Testis (tissue), 3 donors: Measurements from ENCODE around the gene KIF12. TPM values are rescaled to one million over a fixed set of nuclear protein-coding genes. Genes with fewer than 3 reads are reported as not detected.

Source experiments
- DNase-seq: peaks from one replicate; pipeline ENCODE4 v3.0.0-alpha.2; 2019
- H3K27ac ChIP-seq, 2 donors: fragments of 200-600 bp; sonication (generic); one replicate each; pipeline ENCODE4 v1.5.1; 2019
- H3K27me3 ChIP-seq: fragments of 200-600 bp; sonication (generic); one replicate; pipeline ENCODE4 v1.5.1; 2019
- H3K36me3 ChIP-seq: fragments of 200-600 bp; sonication (generic); one replicate; pipeline ENCODE4 v1.5.1; 2017; ENCODE audit warnings: low read depth; ENCODE audit errors: missing control alignments
- H3K4me1 ChIP-seq: fragments of 200-600 bp; sonication (generic); one replicate; pipeline ENCODE4 v1.5.1; 2019
- H3K4me3 ChIP-seq, 2 donors: fragments of 200-600 bp; sonication (generic); one replicate each; pipeline ENCODE4 v1.5.1; 2017 to 2019
- H3K9me3 ChIP-seq: fragments of 200-600 bp; sonication (generic); one replicate; pipeline ENCODE4 v1.5.1; 2017
- POLR2A ChIP-seq: fragments of 450-650 bp; IDR thresholded peaks from one replicate; pipeline ENCODE4 v1.6.1; 2017; ENCODE audit warnings: antibody characterized with exemption, mild to moderate bottlenecking, moderate library complexity
- WGBS, 2 donors: methylation state at CpG; one replicate each; pipeline ENCODE4 v1.1.5; 2018; 5-methylcytosine and 5-hydroxymethylcytosine counted together
- intact Hi-C: fragments of 100-400 bp; cut with DNase I; formaldehyde crosslinking; loops from one replicate; pipeline ENCODE4 v1.15.1; 2023; ENCODE audit warnings: low total_unique reads
- polyA plus RNA-seq: library from polyadenylated mRNA; stranded (reverse); fragments of 350-450 nt; fragmentation: Illumina TruSeq; extraction: RNeasy Lipid Tissue Mini Kit (QIAGEN cat#74804); gene quantifications from one replicate; pipeline ENCODE4 v1.2.3, GENCODE V29; 2014; ENCODE audit warnings: low read depth, low replicate concordance; ENCODE audit not compliant: insufficient read depth
- total RNA-seq, 2 donors: library from RNA; depleted of rRNA; stranded (reverse); fragments of >200 nt; gene quantifications; one replicate each; pipeline ENCODE4 v1.2.3, GENCODE V29; 2016
- TF ChIP-seq, protein P1 (sequence below), 3 experiments: fragments of 450-650 bp in 2 of 3; fragments of 200-600 bp in 1 of 3; sonication (generic) in 1 of 3; IDR thresholded peaks; one replicate each; pipeline ENCODE4 v1.5.1; 2016 to 2019; ENCODE audit warnings: antibody characterized with exemption in 3 of 3, mild to moderate bottlenecking in 2 of 3, moderate library complexity in 1 of 3

The KIF12 gene
- total and polyA plus RNA-seq, 3 donors from 2014 or later = 5.4 to 9.2 (median 7.1) TPM

GRCh38 chr9:114112325-114112724 is 13.2 kb upstream of the KIF12 start:
- no peak overlapping the region for H3K27ac ChIP-seq
- intact Hi-C loops = no loop called here
- H3K4me1 ChIP-seq = peaks cover 29% of the 10 kb centered on the region
- TF ChIP-seq, protein P1, sequence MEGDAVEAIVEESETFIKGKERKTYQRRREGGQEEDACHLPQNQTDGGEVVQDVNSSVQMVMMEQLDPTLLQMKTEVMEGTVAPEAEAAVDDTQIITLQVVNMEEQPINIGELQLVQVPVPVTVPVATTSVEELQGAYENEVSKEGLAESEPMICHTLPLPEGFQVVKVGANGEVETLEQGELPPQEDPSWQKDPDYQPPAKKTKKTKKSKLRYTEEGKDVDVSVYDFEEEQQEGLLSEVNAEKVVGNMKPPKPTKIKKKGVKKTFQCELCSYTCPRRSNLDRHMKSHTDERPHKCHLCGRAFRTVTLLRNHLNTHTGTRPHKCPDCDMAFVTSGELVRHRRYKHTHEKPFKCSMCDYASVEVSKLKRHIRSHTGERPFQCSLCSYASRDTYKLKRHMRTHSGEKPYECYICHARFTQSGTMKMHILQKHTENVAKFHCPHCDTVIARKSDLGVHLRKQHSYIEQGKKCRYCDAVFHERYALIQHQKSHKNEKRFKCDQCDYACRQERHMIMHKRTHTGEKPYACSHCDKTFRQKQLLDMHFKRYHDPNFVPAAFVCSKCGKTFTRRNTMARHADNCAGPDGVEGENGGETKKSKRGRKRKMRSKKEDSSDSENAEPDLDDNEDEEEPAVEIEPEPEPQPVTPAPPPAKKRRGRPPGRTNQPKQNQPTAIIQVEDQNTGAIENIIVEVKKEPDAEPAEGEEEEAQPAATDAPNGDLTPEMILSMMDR (IDR thresholded peaks at IDR 0.05) = no peak
- no peak for TF ChIP-seq POLR2A
- DNase-seq = no peak
- no peaks in the 10 kb centered on the region for H3K36me3 ChIP-seq
- no peaks in the 10 kb centered on the region for H3K9me3 ChIP-seq
- H3K4me3 ChIP-seq = no peak overlapping the region
- no peaks in the 10 kb centered on the region for H3K27me3 ChIP-seq
- 58 to 60% methylated on average over 1 of the region's 1 CpG for WGBS, 2 donors

- Histone ChIP-seq H3K36me3 (no peaks in the 10 kb centered on the region), H3K27me3 (no peaks in the 10 kb centered on the region), H3K9me3 (no peaks in the 10 kb centered on the region), H3K4me1 (peaks cover 16% of the 10 kb centered on the region), H3K27ac (no peak overlapping the region), H3K4me3 (no peak overlapping the region)
- 92 to 95% methylated on average over 2 of the region's 2 CpGs for whole genome bisulfite sequencing, 2 donors
- TF ChIP-seq POLR2A = no peak
- TF ChIP-seq, protein P1 (IDR thresholded peaks at IDR 0.05) = no peak
- no peak for DNase-seq
- intact Hi-C loops = no loop called here
Observed at GRCh38 chr9:114110180-114110579, 11.1 kb upstream of the KIF12 start.

DNA sequence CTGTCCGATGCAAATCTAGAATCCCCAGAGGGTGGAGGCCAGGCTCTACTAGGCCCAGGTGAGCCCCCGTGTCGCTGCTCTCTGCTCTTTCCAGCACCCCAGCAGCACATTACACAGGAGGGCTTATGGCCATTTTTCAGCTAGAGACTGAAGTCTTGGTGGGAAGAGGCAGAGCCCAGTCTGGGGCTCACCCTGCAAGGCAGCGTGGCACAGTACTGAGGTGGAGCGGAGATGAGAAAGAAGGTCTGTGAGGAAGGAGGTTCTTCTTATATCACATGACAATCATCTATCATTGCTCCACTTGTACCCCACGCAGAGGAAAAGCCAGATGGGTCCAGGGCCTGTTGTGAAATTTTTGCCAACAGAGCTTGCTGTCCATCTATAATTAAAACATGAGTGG is 10.0 kb upstream of the KIF12 start:
- WGBS, 2 donors = 95 to 97% methylated on average over 6 of the region's 6 CpGs
- no peak overlapping the region for H3K27ac ChIP-seq
- no peaks in the 10 kb centered on the region for H3K36me3 ChIP-seq
- TF ChIP-seq, protein P1 (IDR thresholded peaks at IDR 0.05) = no peak
- TF ChIP-seq POLR2A = no peak
- DNase-seq = no peak
- intact Hi-C loops = no loop called here
- H3K4me3 ChIP-seq = no peak overlapping the region
- H3K4me1 ChIP-seq = peaks cover 16% of the 10 kb centered on the region
- no peaks in the 10 kb centered on the region for H3K27me3 ChIP-seq
- H3K9me3 ChIP-seq = no peaks in the 10 kb centered on the region

DNA sequence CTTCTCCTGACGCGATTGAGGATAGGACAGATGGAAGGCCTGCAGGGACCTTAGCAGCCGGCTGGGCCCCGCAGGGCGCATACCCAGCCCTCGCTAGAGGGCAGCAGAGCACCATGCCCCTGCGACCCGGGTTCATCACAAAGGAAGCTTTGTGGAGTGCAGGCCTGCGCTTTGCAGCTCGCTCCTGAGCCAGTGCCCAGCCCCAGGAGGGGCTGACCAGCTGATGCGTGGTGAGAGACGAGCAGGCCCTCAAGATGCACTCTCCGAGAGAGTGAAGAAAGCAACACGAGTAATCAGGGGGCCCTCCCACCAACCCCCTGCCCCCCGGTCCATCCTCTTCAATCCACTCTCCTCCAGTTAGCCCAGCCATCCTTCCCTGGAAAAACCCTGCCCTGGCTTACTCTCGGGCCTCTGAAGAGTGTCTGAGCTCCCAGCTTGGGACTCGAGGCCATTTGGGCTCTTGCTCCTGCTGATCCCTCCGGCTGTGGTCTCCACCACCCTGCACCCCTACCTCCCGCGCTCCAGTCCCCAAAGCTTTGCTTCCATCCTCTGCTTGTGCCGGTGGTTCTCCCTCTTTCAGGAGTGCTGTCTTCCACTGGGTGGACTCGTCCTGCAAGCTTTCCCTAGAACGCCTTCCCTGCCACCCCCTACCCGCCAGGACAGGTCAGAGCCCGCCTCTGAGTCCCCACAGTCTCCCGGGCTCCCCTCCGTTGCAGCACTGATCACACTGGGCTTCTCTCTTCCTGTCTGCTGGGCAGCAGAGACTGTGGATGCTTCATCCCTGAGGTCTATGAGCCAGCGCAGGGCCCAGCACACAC is 9.1 kb upstream of the KIF12 start:
- H3K9me3 ChIP-seq = no peaks in the 10 kb centered on the region
- 54 to 81% methylated on average over 14 to 28 of the region's 28 CpGs for WGBS, 2 donors
- no peaks in the 10 kb centered on the region for H3K27me3 ChIP-seq
- peak; percentile 87 for DNase-seq
- no peaks in the 10 kb centered on the region for H3K36me3 ChIP-seq
- H3K4me1 ChIP-seq = peaks cover 8% of the 10 kb centered on the region
- no peak overlapping the region for H3K4me3 ChIP-seq
- intact Hi-C loops = no loop called here
- H3K27ac ChIP-seq = no peak overlapping the region
- TF ChIP-seq, protein P1 (IDR thresholded peaks at IDR 0.05) = peak; percentile 67 to 80 (median 69)
- no peak for TF ChIP-seq POLR2A
